Renal cortex interstitium (tissue), 11 donors: Measurements from ENCODE around the gene KIFAP3. TPM values are rescaled to one million over a fixed set of nuclear protein-coding genes. Genes with fewer than 3 reads are reported as not detected.
"Not testable (repeated sequence)": the region's sequence is repeated elsewhere in the genome, so short reads cannot be mapped to it uniquely, and the experiment has no call there.

Experiments used
- DNase-seq, 11 donors: peaks; one replicate each; pipeline ENCODE4 v3.0.0-alpha.2; 2013; ENCODE audit warnings: low read depth in 9 of 11, low spot score in 4 of 11; ENCODE audit errors: extremely low read depth in 1 of 11
- polyA plus RNA-seq, 3 donors: library from polyadenylated mRNA; unstranded; fragments of 120-200 nt; gene quantifications; one replicate each; pipeline ENCODE4 v1.2.1, GENCODE V29; 2013; ENCODE audit not compliant: insufficient read length in 3 of 3

The KIFAP3 gene
- polyA plus RNA-seq, 3 donors: 41.0 to 50.6 (median 42.4) TPM

DNA sequence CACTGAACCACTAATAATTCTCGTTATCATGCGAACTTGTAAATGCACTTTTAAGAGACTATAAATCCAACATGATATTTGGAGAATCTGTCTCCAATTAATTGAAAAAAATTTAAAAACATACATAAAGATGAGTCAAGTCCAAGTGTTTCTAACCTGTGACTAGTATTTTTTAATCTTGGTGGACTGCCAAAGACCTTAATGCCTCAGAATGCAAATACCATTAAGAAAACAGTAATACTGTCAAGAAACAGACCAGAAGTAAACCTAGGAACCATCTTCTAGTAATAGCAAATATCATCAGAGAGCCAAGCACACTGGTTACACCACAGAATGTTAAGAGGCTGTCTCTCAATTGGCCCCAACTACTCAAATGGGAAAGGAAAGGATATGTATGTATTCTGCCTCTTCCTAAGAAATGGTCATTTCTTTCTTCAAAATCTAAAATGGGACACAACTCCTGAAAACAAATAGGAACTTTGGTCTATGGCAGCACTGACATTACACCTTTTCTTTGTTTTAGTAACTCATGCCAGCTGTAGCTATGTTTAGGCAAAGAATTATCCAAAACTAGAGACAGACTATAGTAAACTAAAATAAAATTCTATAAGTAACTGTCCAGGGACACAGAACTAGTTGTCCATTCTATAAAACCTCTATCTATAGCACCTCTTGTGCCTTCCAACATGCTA, 196.5 kb downstream of the KIFAP3 start:
- no peak for DNase-seq

DNA sequence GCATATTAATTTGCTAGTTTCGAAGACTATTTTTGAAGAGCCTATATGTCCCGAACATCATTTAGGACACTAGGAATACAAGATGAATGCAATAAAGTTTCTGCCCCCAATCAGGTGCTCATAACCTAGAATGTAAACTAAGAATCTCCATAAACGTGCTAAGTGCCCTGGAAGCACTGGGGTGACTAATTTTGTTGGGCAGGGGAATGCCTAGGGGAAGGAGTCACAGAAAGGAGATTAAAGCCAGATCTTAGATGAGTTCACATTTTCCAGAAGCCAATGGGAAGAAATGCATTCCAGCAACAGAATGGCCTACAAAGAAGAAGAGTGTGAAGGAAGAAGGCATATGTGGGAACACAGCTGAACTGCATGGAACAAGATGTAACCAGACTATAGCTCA, 200.3 kb downstream of the KIFAP3 start:
- DNase-seq: no peak

DNA sequence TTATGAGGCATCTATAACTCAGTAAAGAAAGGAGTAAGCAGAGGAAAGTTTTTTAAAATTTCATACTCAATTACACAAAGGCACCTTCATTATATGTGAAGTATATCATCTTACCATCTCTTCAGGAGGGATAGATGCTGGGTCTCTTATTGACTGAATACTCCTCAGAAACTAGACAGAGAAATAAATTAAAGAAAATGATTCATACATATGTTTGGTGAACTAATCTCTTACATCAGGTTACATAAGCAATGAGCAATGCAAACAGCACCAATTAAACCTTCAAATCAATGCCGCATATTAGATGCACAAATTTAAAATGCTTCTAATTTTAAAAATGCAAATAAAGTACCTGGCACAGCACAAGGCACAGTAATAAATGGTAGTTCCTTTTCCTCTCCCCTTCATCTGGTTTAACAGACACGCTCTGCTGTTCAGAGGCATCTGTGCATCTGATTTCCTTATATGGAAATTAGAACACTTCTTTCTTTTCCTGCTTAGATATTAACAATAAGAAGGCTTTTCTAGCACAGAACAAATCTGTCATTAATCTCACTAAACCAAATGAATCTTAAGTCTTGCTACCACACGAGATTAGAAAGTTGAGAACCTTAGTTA, 200.8 kb downstream of the KIFAP3 start:
- no peak for DNase-seq

DNA sequence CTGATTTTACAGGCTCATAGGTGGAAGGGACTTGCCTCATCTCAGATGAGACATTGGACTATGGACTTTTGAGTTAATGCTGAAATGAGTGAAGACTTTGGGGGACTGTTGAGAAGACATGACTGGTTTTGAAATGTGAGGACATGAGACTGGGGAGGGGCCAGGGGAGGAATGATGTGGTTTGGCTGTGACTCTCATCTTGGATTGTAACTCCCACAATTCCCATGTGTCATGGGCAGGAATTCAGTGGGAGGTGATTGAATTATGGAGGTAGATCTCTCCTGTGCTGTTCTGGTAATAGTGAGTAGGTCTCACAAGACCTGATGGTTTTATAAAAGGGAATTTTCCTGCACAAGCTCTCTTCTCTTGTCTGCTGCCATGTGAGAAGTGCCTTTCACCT, 201.6 kb downstream of the KIFAP3 start:
- no peak for DNase-seq

DNA sequence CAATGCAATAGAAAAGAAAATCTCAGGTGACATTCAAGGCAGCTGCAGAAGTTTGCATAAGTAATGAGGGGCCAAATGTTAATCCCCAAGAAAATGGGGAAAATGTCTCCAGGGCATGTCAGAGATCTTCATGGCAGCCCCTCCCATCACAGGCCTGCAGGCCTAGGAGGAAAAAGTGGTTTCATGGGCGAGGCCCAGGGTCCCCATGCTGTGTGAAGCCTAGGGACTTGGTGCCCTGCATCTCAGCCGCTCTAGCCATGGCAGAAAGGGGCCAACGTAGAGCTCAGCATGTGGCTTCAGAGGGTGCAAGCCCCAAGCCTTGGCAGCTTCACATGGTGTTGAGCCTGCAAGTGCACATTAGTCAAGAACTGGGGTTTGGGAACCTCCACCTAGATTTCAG, 202.5 kb downstream of the KIFAP3 start:
- not testable (repeated sequence) for DNase-seq

Other genes with a start within 250 kb of the KIFAP3 start
- gene SCYL3, start 180.8 kb downstream of the KIFAP3 start, polyA plus RNA-seq: 10 to 100 TPM; 16.6 to 18.9 (median 18.5) TPM
- not detected for gene NTMT2, start 71.3 kb upstream of the KIFAP3 start, polyA plus RNA-seq